NCI-H1092 (cell line): ENCODE results near the gene MAGEA4.

ENCODE experiments used
- DNase-seq: peaks from one replicate; lab custom pipeline; 2025; lab: John Stamatoyannopoulos, UW

The MAGEA4 gene

DNA sequence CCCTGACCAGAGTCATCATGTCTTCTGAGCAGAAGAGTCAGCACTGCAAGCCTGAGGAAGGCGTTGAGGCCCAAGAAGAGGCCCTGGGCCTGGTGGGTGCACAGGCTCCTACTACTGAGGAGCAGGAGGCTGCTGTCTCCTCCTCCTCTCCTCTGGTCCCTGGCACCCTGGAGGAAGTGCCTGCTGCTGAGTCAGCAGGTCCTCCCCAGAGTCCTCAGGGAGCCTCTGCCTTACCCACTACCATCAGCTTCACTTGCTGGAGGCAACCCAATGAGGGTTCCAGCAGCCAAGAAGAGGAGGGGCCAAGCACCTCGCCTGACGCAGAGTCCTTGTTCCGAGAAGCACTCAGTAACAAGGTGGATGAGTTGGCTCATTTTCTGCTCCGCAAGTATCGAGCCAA lies 11.0 kb downstream of the MAGEA4 start:
- DNase-seq = no peak

DNA sequence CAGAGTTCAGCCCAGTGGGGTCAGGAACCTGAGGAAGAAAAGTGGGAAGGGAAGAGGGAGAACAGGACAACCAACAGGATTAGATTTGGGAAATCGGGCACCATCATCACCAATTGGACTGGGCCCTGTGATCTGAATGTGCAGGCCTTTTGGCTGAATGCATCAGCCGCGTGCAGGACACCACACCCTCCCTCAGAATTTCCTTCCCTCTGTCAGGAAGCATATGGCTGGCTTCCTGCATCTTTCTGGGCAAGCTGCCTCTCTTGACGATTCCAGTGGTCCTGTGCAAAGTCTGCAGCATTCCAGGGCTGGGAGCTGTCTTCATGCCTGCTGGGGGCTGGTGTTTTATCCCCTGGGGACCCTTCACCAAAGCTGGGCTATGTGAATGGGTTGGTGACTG lies 16.4 kb downstream of the MAGEA4 start:
- no peak for DNase-seq

DNA sequence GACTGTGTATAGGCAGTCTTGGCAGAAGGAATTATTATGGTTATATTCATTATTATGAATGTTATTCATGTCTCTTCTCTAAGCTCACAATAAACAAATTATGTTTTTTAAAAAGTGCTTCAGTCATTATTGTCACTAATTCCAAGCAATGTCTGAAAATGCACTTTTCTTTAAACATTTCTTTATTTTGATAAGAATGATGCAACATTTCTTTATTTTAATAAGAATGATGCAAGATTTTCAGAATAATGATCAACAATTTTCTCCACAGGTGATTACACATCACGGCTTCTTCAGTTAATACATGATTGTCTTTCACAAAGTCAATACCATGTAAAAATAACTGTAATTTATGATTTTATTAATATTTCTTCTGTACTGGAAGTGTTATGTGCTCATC lies 22.7 kb downstream of the MAGEA4 start:
- no peak for DNase-seq

DNA sequence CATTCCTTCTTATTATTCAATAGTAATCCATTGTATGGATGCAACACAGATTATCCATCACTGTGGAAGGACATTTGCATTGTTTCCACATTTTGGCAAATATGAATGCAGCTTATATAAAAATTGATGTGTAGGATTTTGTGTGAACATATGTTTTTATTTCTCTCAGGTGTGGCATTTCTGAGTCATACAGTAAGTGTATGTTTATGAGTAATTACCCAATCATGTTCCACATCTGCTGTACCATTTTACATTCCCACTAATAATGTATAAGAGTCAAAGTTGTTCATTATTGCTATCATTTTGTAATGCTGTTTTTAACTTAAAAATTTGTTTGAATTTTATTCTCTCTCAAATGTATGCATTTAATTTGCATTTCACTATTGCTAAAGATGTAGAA lies 25.5 kb downstream of the MAGEA4 start:
- no peak for DNase-seq

DNA sequence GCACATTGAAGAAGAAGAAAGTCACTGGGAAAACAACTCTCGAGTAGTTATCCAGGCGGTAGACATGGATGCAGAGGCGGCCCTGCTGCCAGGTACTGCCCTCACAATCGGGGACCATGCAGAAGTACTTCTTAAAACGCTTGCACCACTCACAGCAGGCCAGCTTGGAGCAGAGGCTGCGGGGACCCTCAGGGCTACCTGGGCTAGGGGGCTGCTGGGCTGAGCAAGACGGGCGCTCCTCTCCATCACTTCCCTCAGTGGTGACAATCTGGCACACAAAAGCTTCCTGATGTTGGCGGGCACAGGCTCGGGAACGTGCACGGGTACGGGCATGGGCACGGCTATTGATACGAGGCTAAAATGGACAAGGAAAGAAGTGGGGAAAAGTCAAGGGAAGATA lies 42.0 kb downstream of the MAGEA4 start:
- no peak for DNase-seq

DNA sequence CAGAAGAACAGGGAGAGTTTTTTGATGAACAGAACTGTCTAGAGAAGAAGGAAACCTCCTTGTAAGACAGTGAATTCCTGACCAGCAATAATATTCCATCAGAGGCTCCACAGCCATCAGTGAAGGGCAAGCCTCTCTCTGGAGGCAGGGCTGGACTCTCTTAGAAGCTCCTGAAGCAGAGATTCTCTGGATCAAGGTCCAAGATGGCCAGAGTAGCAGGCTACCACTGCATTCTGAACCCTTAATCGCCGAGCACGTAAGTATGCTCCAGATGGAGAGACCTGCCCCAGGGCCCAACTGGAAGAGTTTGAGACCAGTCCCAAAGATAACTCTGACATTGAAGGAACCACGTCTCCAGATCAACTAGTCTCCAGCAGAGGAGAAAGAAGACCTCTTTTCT lies 45.4 kb downstream of the MAGEA4 start:
- DNase-seq = no peak

DNA sequence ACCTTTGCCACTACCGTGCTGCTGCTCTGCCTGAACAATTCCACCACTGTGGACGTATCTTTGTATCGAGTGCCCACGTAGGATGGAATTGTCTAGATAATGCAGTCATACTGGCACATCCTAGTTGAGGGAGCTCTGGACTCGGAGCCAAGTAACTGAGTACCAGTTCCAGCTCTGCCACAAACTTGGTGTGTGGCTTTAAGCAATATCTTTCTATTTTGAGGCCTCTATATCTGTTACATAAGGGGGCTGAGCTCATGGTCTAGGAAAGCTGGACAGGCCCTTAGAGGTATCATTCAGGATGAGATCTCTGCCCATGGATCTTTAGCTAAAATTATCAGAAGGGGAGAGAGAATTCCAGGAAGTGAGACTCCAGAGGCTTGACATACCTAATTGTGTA lies 49.3 kb downstream of the MAGEA4 start:
- DNase-seq = no peak

DNA sequence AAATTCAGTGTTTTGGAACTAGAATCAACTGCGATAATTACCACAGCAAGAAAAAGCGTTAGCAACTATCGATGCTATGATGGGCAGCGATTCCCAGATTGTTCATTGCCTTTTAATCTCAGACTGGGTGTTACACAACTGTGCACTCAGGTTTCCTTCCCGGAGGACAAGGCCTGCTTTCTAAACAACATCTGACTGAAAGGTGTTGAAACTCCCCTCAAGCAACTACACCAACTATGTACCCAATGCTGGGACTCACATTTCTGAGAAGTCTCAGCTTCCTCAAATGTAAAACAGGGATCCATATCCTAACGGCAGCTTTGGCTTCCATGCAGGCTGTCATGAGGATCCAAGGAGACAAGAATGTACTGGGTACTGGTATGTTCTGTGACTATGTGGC lies 53.5 kb downstream of the MAGEA4 start:
- DNase-seq = no peak

DNA sequence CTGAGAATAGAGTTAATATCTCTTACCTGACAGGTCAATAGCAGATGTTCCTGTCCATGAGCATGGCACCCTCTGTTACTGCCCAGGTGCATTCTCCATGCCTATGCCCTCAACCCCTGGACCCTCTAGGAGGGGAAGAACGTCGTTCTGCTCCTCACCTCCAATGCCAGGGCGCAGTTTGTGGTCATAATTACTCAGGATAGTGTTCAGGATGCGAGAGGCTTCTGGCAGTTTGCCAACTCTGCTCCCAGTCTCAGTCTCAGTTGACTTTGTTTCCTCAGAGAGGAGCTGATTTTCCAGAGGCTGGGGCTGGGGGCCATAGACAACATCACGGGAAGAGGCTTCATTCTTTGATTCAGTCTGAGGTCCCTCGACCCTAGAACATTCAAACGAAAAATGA lies 57.3 kb downstream of the MAGEA4 start:
- DNase-seq = no peak

DNA sequence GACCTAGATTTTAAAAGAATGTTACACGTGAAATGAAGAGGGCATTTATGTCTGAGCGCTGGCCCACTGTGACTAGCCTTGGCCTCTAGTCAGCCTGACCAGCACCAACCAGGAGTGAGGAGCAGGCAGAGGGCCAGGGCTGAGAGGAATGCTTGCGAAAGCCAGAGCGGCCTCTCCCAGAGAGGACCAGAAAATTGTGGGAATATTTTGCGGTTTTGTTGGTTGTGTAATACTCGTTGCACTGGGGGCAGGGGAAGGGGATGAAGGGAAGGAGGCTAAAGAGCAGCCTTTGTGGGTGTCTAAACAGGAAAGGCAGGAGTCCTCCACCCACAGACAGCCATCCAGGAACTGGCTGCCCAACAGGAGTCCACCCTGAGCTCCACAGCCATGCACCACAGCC lies 58.0 kb downstream of the MAGEA4 start:
- no peak for DNase-seq

DNA sequence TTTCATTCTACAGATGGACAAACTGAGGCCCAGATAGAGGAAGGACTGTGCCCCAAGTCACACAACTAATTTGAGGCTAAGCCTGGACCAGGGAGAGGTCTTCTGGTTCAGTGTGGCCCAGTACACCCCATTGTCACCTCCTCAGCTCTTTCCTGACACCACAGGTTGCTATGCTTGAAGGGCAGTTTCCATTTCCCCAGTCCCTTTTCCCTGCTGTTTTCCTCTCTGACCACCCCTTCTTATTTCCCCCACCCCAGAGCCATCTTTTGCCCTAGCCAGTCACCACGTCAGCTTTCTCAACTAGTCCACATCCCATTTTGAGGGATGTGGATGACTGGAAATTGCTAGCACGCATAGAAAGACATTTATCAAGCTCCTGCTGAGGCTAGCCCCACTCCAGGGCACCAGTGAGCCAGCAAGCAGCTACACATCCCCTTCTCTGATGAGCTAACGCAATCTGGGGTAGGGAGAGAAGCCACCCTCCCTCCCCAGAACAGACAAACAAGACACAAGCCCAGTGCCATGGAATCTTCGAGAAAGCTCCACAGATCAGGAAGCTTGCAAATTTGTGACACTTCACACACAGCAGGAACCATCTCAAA lies 60.5 kb downstream of the MAGEA4 start:
- no peak for DNase-seq

DNA sequence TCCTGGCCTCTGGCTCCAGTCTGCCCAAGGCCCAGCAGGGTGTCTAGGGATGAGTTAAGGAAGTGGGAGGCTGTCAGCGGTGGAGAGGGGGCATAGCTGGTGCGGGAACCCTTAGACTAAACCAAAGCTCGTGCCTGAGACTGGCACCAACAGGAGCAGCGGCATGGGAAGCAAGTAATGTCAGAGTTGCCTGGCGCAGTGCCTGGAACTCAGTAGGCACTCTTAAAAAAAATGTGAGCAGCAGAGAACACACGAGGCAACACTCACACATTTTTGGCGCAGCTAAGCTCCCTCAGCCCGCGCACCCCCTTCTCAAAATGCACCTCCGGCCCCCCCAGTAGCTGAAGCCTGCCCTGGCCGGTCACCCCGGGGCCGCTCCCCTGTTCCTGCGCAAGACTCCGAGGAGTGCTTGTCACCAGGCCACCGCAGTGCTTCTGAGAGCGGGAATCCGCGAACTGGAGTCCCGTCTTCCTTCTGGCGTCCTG lies 61.2 kb downstream of the MAGEA4 start:
- DNase-seq = no peak
